Ovary (tissue), 9 donors: ENCODE data around the gene IL23R. TPM values are rescaled to one million over a fixed set of nuclear protein-coding genes. Genes with fewer than 3 reads are reported as not detected.

Experiments used
- DNase-seq, 5 donors: peaks; one replicate each; pipeline ENCODE4 v3.0.0-alpha.2; 2019 to 2020
- H3K27ac ChIP-seq, 2 donors: fragments of 200-600 bp; one replicate each; pipeline versions ENCODE4 v1.5.1 to v1.8.0; 2019 to 2022
- H3K27me3 ChIP-seq: fragments of 200-600 bp; one replicate; pipeline ENCODE4 v1.8.0; 2022
- H3K36me3 ChIP-seq: fragments of 200-600 bp; sonication (generic); one replicate; pipeline ENCODE4 v1.5.1; 2019
- H3K4me1 ChIP-seq: one replicate; pipeline ENCODE4 v1.8.1; 2013; ENCODE audit warnings: mild to moderate bottlenecking, moderate library complexity; ENCODE audit not compliant: insufficient read depth
- H3K4me3 ChIP-seq: fragments of 200-600 bp; sonication (generic); one replicate; pipeline ENCODE4 v1.5.1; 2017
- H3K9me3 ChIP-seq, 2 donors: fragments of 200-600 bp in 1 of 2; sonication (generic) in 1 of 2; one replicate each; pipeline versions ENCODE4 v1.5.1 to v1.8.1; 2013 to 2019; ENCODE audit warnings: mild to moderate bottlenecking in 1 of 2, moderate library complexity in 1 of 2
- EP300 ChIP-seq: sonication (generic); formaldehyde crosslinking; IDR thresholded peaks from one replicate; pipeline ENCODE4 v1.6.1; 2017; ENCODE audit warnings: antibody characterized with exemption
- POLR2A ChIP-seq: fragments of 450-650 bp; IDR thresholded peaks from one replicate; pipeline ENCODE4 v1.6.1; 2017; ENCODE audit warnings: antibody characterized with exemption, mild to moderate bottlenecking, moderate library complexity
- WGBS, 3 donors: extraction: QIAGEN DNeasy Blood & Tissue Kit in 1 of 3; methylation state at CpG; one replicate each; pipeline versions ENCODE4 v1.1.5 to v1.1.7; 2013 to 2017; 5-methylcytosine and 5-hydroxymethylcytosine counted together
- intact Hi-C, 4 donors: fragments of 100-400 bp; cut with DNase I; formaldehyde crosslinking; loops; one replicate each; pipeline versions ENCODE4 v1.11.0 to v1.15.1; 2022 to 2023
- polyA plus RNA-seq, 2 donors: library from polyadenylated mRNA; stranded (reverse); fragments of 200-250 nt in 1 of 2; fragments of 350-450 nt in 1 of 2; fragmentation: Illumina TruSeq in 1 of 2; extraction: RNeasy Lipid Tissue Mini Kit (QIAGEN cat#74804) in 1 of 2; gene quantifications; one replicate each; pipeline ENCODE4 v1.2.3, GENCODE V29; 2013 to 2014
- total RNA-seq, 7 donors: library from RNA; depleted of rRNA in 2 of 7; stranded (reverse); fragments of >200 nt in 2 of 7; fragmentation: NEBNext Ultra II Directional in 3 of 7; extraction: Animal tissue kit (Norgen Biotek cat#: 25700) in 3 of 7; gene quantifications; one replicate each; pipeline versions ENCODE4 v1.1.0 to v1.2.4, GENCODE V29; 2016 to 2023
- TF ChIP-seq, protein P1 (sequence below), 3 donors: fragments of 450-650 bp in 2 of 3; fragments of 200-600 bp in 1 of 3; IDR thresholded peaks; one replicate each; pipeline versions ENCODE4 v1.5.1 to v1.8.0; 2016 to 2022; ENCODE audit warnings: antibody characterized with exemption in 3 of 3, mild to moderate bottlenecking in 1 of 3
- donor health status: DM: no; HTN: no; CAD: no; lungs with moderate emphysema.
- donor health status: DM: no; HTN: no; CAD: no.
- donor health status: Bipolar disorder and iron deficiency.
- donor health status: DM: yes; HTN: yes; CAD: no.
- donor health status: DM: no; HTN: no; CAD: no.
- donor health status: DM: yes; HTN: yes; CAD: no.

Gene IL23R
- total and polyA plus RNA-seq, 9 donors, result 0.02 to 0.68 TPM; not detected in 7

- Histone ChIP-seq H3K27me3 (no peaks in the 10 kb centered on the region), H3K27ac (no peak overlapping the region), H3K4me1 (no peaks in the 10 kb centered on the region), H3K36me3 (no peaks in the 10 kb centered on the region), H3K9me3 (no peaks in the 10 kb centered on the region), H3K4me3 (no peak overlapping the region)
- intact Hi-C loops, result no loop called here
- no peak for DNase-seq
- WGBS, 3 donors, result 56 to 78% (median 64%) methylated on average over 2 of the region's 2 CpGs
- TF ChIP-seq EP300, result no peak
- TF ChIP-seq POLR2A, result no peak
- TF ChIP-seq, protein P1, sequence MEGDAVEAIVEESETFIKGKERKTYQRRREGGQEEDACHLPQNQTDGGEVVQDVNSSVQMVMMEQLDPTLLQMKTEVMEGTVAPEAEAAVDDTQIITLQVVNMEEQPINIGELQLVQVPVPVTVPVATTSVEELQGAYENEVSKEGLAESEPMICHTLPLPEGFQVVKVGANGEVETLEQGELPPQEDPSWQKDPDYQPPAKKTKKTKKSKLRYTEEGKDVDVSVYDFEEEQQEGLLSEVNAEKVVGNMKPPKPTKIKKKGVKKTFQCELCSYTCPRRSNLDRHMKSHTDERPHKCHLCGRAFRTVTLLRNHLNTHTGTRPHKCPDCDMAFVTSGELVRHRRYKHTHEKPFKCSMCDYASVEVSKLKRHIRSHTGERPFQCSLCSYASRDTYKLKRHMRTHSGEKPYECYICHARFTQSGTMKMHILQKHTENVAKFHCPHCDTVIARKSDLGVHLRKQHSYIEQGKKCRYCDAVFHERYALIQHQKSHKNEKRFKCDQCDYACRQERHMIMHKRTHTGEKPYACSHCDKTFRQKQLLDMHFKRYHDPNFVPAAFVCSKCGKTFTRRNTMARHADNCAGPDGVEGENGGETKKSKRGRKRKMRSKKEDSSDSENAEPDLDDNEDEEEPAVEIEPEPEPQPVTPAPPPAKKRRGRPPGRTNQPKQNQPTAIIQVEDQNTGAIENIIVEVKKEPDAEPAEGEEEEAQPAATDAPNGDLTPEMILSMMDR (IDR thresholded peaks at IDR 0.05), result no peak
Measured at GRCh38 chr1:67190410-67190809, 24.2 kb downstream of the IL23R start.

- H3K36me3 ChIP-seq, result no peaks in the 10 kb centered on the region
- 75 to 89% (median 87%) methylated on average over 2 of the region's 2 CpGs for WGBS, 3 donors
- no peak for TF ChIP-seq POLR2A
- TF ChIP-seq, protein P1 (IDR thresholded peaks at IDR 0.05), result no peak
- no peak for TF ChIP-seq EP300
Measured at GRCh38 chr1:67190942-67191341, 24.7 kb downstream of the IL23R start.

DNA sequence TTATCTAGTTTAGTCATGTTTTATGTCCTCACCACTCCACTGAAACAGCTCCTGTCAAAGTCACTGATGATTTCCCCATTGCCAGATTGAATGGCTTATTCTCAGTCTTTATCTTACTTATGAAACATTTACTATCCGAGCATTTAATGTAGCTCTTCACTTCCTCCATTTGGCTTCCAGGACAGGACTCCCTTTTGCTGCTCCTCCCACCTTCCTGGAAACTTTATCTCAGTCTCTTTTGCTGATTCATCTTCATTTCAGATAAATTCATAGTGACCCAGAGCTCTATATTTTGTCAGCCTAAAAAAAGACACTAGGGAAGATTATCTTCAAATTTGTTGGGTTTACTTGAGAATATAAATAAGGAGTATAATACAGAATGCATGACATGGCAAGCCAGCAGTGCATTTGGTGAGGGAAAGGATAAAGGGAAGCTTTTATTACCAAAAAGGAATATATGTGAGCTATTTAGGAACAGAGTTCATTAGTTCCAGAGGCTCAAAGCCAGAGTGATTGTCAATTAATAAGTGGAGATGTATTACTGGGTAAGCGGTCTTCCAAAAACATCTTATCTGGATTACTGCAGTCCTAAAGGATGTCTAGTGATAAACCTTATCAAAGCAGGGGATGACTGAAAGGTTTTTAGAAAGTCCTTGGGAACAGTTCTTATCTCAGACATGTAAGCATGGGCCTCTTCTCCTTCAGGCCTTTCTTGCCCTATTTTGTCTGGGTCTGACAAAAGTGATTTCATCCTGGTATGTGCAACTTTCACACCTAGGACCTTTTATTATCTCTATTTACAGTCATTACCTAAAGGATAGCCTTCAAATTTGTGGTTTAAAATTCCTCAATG, 25.6 kb downstream of the IL23R start:
- intact Hi-C loops, result no loop called here
- 42% methylated on average over 2 of the region's 2 CpGs for WGBS, 3 donors
- Histone ChIP-seq H3K4me3 (no peak overlapping the region), H3K4me1 (no peaks in the 10 kb centered on the region), H3K9me3 (no peaks in the 10 kb centered on the region), H3K36me3 (no peaks in the 10 kb centered on the region), H3K27me3 (no peaks in the 10 kb centered on the region), H3K27ac (no peak overlapping the region)
- TF ChIP-seq, protein P1 (IDR thresholded peaks at IDR 0.05), result no peak
- TF ChIP-seq POLR2A (no peak), EP300 (no peak)
- no peak for DNase-seq

More at GRCh38 chr1:67190942-67191341, 24.7 kb downstream of the IL23R start:
- H3K4me3 ChIP-seq, result no peak overlapping the region
- intact Hi-C loops, result no loop called here
- no peaks in the 10 kb centered on the region for H3K27me3 ChIP-seq
- no peak overlapping the region for H3K27ac ChIP-seq
- DNase-seq, result no peak
- H3K4me1 ChIP-seq, result no peaks in the 10 kb centered on the region
- H3K9me3 ChIP-seq, result no peaks in the 10 kb centered on the region

GRCh38 chr1:67192902-67193301, 26.6 kb downstream of the IL23R start:
- TF ChIP-seq EP300 (no peak), POLR2A (no peak)
- TF ChIP-seq, protein P1 (IDR thresholded peaks at IDR 0.05), result no peak
- Histone ChIP-seq H3K4me1 (no peaks in the 10 kb centered on the region), H3K4me3 (no peak overlapping the region), H3K9me3 (no peaks in the 10 kb centered on the region), H3K27ac (no peak overlapping the region), H3K36me3 (no peaks in the 10 kb centered on the region), H3K27me3 (no peaks in the 10 kb centered on the region)
- no peak for DNase-seq
- intact Hi-C loops, result no loop called here
- 95 to 99% (median 96%) methylated on average over 1 of the region's 1 CpG for WGBS, 3 donors
